NCI-H748 (cell line): ENCODE data around the gene ALDH1B1.
"Not testable (repeated sequence)": the region's sequence is repeated elsewhere in the genome, so short reads cannot be mapped to it uniquely, and the experiment has no call there.

ENCODE experiments used
- DNase-seq: peaks from one replicate; lab custom pipeline; 2025; ENCODE audit not compliant: unreplicated experiment; lab: John Stamatoyannopoulos, UW

Gene ALDH1B1

DNA sequence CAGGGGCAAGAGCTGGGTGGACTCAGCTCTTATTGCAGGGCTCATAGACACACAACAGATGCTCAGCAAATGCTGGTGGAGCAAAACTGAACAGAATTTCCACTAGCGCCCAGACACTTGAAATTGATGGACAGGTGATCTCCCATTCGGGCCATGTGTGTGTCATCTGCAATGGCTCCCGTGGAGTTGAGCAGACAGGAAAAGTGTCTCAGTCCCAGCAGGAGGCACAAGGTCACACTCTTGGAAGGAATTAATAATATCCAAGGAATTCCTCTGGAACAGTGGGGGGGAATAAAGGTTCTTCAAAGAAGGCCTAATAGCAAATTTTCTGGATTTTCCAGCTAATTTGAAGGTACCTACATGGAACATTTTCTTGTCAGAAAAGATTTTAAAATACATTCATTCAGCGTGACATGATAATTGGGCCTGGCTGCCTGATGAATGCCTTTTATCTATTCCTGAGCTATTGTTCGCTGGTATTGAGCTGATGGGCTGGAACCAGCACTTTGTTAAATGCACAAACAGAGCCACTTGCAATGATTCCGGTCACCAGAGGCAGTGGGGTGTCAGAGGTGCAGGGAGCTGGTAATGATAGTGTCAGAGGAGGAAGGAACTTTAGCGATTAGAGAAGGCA is 31.5 kb upstream of the ALDH1B1 start:
- peak; percentile 44 for DNase-seq

GRCh38 chr9:38361473-38361850 is 31.0 kb upstream of the ALDH1B1 start:
- no peak for DNase-seq

DNA sequence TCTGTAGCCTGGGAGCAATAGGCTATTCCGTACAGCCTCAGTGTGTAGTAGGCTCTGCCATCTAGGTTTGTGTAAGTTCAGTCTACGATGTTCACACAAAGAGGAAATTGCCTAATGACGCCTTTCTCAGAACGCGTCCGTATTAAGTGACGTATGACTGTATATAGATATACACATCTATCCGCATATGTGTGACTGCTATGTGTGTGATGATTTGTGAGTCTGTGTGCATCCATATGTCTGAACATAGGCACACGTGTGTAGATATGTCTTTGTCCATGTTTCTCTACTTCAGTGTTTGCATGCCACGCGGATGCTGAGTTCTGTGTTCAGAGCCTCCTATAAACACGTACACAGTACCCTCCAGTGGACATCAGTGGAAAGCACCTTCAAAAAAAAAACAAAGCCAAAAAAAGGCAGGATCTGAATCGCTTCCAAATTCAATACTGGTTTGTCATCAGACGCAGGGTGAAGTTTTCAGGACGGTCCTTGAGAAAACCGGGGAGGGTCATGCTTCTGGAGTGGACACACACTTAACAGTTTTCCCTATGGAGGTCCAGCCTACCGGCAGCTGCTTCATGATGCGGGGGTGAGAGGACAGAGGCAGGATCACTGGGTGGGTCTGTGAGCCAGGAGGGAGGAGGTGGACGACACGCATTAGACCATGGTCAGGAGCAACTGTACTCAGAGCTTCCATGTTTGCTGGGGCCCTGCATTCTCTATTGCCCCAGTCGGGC is 29.5 kb upstream of the ALDH1B1 start:
- peak; percentile 80 for DNase-seq

GRCh38 chr9:38363589-38363925 is 28.9 kb upstream of the ALDH1B1 start:
- DNase-seq, result no peak

DNA sequence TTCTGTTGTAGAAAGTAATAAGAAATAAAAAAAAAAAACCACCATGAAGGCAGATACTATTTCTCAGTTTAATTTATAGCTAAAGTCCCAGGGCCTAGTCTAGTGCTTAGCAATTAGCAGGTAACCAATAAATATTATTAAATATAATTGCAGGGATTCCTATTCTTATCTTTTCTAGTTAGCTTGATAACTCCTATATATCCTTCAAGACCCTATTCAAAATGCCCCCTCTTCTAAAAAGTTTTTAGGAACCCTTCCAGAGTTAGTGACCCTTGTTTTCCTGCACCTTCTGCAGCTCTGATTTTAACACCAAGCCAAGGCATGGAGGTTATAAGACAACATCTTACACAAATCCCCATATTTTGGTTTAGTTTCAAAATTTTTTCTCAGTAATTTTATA is 24.6 kb upstream of the ALDH1B1 start:
- DNase-seq, result no peak

DNA sequence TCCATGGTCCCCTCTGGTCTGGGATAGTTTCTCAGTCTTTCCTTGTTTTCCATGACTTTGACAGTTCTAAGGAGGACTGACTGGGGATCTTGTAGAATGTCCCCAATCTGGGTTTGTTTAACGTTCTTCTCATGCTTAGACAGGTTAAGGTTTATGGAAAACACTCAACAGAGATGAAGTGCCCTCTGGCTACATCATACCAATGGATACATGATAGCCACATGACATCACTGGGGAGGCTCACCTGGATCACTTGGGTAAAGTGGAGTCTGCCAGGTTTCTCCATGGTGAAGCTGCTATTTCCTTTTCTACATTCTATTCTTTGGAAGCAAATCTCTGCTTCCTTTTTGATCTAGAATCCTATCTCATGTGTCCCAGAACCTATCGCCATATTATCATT is 23.8 kb upstream of the ALDH1B1 start:
- no peak for DNase-seq

GRCh38 chr9:38370176-38370575 is 22.3 kb upstream of the ALDH1B1 start:
- DNase-seq, result no peak

DNA sequence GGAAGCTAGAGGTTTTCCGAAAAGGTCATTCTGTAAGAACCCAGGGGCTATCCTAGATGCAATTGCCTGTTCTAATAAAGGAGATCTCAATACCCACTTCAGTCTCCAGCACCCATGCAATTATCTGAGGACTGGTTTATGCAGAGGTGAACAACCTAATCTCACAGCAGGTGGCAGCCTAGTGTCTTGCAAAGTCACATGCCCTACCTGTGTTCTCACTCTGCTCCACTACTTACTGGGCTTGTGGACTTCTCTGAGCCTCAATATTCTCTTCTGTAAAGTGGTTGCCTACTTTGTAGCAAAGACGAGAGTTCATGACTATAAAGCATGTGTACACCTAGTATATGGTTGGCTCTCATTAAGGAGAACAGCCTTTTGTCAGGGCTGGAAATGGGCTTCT is 21.0 kb upstream of the ALDH1B1 start:
- peak; percentile 57 for DNase-seq

DNA sequence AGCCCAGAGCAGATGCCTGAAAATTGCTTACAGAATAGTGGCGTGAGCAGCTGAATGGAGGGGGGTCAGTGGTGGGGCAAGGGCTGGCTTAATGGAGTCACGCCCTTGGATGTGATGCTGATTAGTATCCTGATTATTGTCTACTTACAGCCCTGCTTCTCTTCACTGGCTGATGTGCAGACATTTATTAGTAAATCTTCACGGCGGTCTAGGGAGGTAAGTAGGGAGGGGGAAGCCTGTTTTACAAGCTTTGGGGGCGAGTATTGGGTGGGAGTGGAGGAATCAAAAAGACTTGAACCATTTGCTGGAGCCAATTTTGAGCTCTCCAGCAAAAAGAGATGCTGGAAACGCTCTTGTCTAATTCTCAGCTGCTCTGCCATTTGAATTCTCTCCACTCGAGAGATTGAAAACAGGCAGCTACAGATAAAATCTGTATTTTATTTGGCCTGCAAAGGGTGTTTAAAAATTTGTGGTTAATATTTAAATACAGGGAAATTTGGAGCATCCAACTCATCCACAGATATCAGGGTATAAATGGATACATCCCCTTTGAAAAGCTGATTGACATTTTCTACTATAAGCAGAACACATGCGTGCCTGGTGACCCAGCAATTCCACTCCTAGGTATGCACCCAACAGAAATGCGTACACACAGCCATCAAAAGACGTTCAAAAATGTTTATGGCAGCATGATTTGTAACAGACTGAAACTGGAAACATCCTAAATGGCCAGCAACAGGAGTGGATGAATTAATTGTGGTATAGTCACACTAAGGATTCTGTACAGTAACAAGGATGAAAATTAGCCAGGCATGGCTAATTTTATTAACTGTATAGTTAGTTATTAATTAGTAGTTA is 19.5 kb upstream of the ALDH1B1 start:
- DNase-seq, result peak; percentile 24

- DNase-seq, result no peak
These were observed 18.8 kb upstream of the ALDH1B1 start for GRCh38 chr9:38373679-38374078.

- no peak for DNase-seq
These were observed 17.5 kb upstream of the ALDH1B1 start for GRCh38 chr9:38374847-38375571.

DNA sequence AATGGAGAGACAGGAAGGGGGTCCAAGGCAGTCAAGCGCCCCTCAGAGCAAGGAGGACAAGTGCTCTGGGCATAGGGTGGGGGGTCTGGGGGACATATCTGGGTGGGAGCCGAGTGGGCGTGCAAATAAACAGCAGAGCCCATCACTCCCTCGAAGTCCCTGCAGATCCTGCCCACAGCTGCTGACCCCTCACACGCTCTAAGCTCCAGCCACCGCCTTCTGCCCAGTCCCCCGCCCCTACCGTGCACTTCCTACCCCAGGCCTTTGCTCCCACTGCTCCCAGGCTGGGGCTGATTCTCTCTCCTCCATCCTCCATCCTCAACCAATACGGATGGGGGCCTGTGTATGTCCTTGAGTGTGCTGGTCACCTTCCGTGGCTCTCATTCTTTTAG is 16.9 kb upstream of the ALDH1B1 start:
- no peak for DNase-seq

GRCh38 chr9:38376021-38376670 is 16.4 kb upstream of the ALDH1B1 start:
- no peak for DNase-seq

GRCh38 chr9:38377336-38378083 is 15.0 kb upstream of the ALDH1B1 start:
- DNase-seq, result not testable (repeated sequence)

DNA sequence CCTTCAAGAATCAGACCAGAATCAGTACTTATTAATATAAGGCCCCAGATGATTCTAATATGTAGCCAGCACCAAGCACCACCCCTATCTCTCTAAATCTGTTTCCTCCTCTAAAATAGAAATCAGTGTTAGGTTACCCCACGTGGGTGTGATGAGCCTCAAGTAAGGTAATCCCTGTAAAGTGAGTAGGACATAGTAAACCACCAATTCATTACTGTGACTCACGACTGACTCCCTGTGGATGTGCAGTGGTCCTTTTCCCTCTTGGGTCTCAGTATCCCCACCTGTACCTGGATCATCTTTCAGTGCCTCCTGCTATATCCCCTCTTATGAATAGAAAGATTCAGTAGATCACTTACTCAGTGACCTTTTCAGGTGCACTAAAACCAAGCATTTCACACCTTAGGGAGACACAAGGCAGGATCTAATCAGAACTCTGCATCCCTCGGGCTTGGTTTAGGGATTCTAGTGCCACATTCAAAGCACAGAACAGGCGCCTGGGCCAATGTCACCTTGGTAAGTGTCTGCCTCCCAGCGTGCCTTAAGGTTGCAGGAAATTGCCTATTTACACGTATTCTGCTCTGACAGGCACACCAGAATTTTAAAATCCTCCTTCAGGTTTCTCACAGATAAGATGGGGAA is 12.2 kb upstream of the ALDH1B1 start:
- DNase-seq, result peak; percentile 83

DNA sequence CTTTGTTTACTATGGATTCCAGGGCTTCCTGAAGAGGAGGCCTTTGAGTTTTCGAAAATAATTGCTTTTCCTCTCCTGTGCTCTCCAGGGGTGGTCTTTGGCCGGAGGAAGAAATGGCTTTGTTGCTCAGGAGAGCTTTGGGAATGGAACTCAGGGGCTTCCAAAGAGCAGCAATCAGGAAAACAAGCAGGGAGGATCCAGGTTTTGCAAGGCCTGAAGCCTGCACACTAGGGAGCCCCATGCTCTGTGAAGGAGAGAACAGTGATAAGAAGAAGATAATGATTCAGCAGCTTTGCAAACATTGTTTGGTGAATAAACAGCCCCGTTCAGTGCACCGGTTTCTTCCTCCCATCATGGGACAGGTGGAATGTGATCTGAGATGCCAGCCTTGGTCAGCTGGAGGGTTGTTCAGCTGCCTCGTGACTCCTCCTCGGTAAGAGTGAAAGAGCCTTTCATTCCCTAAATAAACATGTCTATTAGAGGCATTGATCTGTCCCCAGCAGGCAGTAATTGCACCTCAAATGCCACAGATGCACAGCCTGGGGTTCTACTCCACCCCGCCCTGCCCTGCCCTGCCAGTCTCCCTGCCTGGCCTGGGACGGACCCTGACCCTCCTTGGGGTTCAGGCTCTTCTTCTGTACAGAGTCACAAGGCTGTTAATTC is 11.5 kb upstream of the ALDH1B1 start:
- peak; percentile 99 for DNase-seq

- no peak for DNase-seq
These were observed 10.4 kb upstream of the ALDH1B1 start for GRCh38 chr9:38382141-38382540.

GRCh38 chr9:38384990-38385848 is 7.3 kb upstream of the ALDH1B1 start:
- DNase-seq, result peak; percentile 20
